WTC11 (cell line): Measurements from ENCODE around the gene PURA. TPM values are rescaled to one million over a fixed set of nuclear protein-coding genes. Genes with fewer than 3 reads are reported as not detected.

Experiments
- ATAC-seq: fragments of 200-7000 bp; cut with Tn5 transposase; 2 replicates; pipeline ENCODE4 v1.10.0; 2021; ENCODE audit warnings: mild to moderate bottlenecking, moderate library complexity
- Bru-seq: library from RNA; stranded (reverse); fragments of 400-500 nt; gene quantifications from one replicate; lab custom pipeline; 2021; lab: Mats Ljungman, UMichigan
- CTCF ChIA-PET: fragments of 300-600 bp; sonication (Branson Sonifier 250); formaldehyde crosslinking; loops from one replicate; lab custom pipeline; 2021; ENCODE audit warnings: antibody characterized with exemption; lab: Charles Lee
- POLR2A ChIA-PET: fragments of 350-600 bp; sonication (Branson Sonifier 250); formaldehyde crosslinking; loops from one replicate; lab custom pipeline; 2021; ENCODE audit warnings: antibody characterized with exemption; lab: Charles Lee
- DNase-seq: peaks from one replicate; pipeline ENCODE4 v3.0.0; 2021; ENCODE audit warnings: low spot score
- H3K27ac Mint-ChIP-seq: 2 replicates; pipeline ENCODE4 v1.8.0; 2021; ENCODE audit warnings: mixed read lengths
- H3K27me3 Mint-ChIP-seq: 2 replicates; pipeline ENCODE4 v1.8.0; 2021; ENCODE audit warnings: low read depth, mild to moderate bottlenecking, moderate library complexity, mixed read lengths
- H3K36me3 Mint-ChIP-seq: 2 replicates; pipeline ENCODE4 v1.8.0; 2021; ENCODE audit warnings: mixed read lengths
- H3K4me1 Mint-ChIP-seq: 2 replicates; pipeline ENCODE4 v1.8.0; 2022; ENCODE audit warnings: mixed read lengths
- H3K4me3 Mint-ChIP-seq: 2 replicates; pipeline ENCODE4 v1.8.0; 2021; ENCODE audit warnings: mild to moderate bottlenecking, moderate library complexity, mixed read lengths
- H3K9me3 Mint-ChIP-seq: 2 replicates; pipeline ENCODE4 v1.8.0; 2021; ENCODE audit warnings: mixed read lengths
- E2F4 ChIP-seq: sonication (generic); formaldehyde crosslinking; IDR thresholded peaks from 2 replicates; pipeline ENCODE4 v1.8.1; 2022; ENCODE audit warnings: low read depth, mild to moderate bottlenecking, moderate library complexity, missing genetic modification reagents, borderline replicate concordance
- ELF4 ChIP-seq: sonication (generic); formaldehyde crosslinking; IDR thresholded peaks from 2 replicates; pipeline ENCODE4 v1.8.1; 2022; ENCODE audit warnings: low read depth, mild to moderate bottlenecking, moderate library complexity, missing genetic modification reagents
- ERG ChIP-seq: fragments of 250-450 bp; sonication (Bioruptor Pico); IDR thresholded peaks from 2 replicates; pipeline ENCODE4 v1.8.0; 2021; ENCODE audit warnings: mild to moderate bottlenecking
- ETV6 ChIP-seq: sonication (generic); formaldehyde crosslinking; IDR thresholded peaks from 2 replicates; pipeline ENCODE4 v1.8.1; 2022; ENCODE audit warnings: mild to moderate bottlenecking, missing genetic modification reagents
- FOXK1 ChIP-seq: sonication (generic); formaldehyde crosslinking; IDR thresholded peaks from 2 replicates; pipeline ENCODE4 v1.8.0; 2022; ENCODE audit warnings: mild to moderate bottlenecking, moderate library complexity, missing genetic modification reagents
- HMGXB4 ChIP-seq: sonication (generic); formaldehyde crosslinking; IDR thresholded peaks from 2 replicates; pipeline ENCODE4 v1.8.1; 2023; ENCODE audit warnings: mild to moderate bottlenecking, moderate library complexity, missing genetic modification reagents
- JUN ChIP-seq: sonication (generic); formaldehyde crosslinking; IDR thresholded peaks from 2 replicates; pipeline ENCODE4 v1.8.0; 2023; ENCODE audit warnings: mild to moderate bottlenecking, missing genetic modification reagents
- MXD4 ChIP-seq: fragments of 250-450 bp; sonication (Bioruptor Pico); IDR thresholded peaks from 2 replicates; pipeline ENCODE4 v1.8.0; 2021; ENCODE audit warnings: mild to moderate bottlenecking, moderate library complexity, borderline replicate concordance
- NFATC4 ChIP-seq: fragments of 250-450 bp; sonication (Bioruptor Pico); IDR thresholded peaks from 2 replicates; pipeline ENCODE4 v1.9.0; 2021; ENCODE audit warnings: mild to moderate bottlenecking
- NFE2L1 ChIP-seq: sonication (generic); formaldehyde crosslinking; IDR thresholded peaks from 2 replicates; pipeline ENCODE4 v1.8.1; 2023; ENCODE audit warnings: missing genetic modification reagents
- PRDM15 ChIP-seq: sonication (generic); formaldehyde crosslinking; IDR thresholded peaks from 2 replicates; pipeline ENCODE4 v1.8.0; 2022; ENCODE audit warnings: missing genetic modification reagents
- PRRX2 ChIP-seq: fragments of 250-450 bp; sonication (Bioruptor Pico); IDR thresholded peaks from 2 replicates; pipeline ENCODE4 v1.8.0; 2021; ENCODE audit warnings: mild to moderate bottlenecking
- RORB ChIP-seq: fragments of 250-450 bp; sonication (Bioruptor Pico); IDR thresholded peaks from 2 replicates; pipeline ENCODE4 v1.9.0; 2021; ENCODE audit warnings: mild to moderate bottlenecking
- SMAD3 ChIP-seq: sonication (generic); formaldehyde crosslinking; IDR thresholded peaks from 2 replicates; pipeline ENCODE4 v1.8.0; 2022; ENCODE audit warnings: missing genetic modification reagents, mild to moderate bottlenecking, borderline replicate concordance
- STAT6 ChIP-seq: sonication (generic); formaldehyde crosslinking; conservative IDR thresholded peaks from 2 replicates; pipeline ENCODE4 v1.8.1; 2023; ENCODE audit warnings: mild to moderate bottlenecking, low read depth, missing genetic modification reagents, moderate library complexity
- TP53 ChIP-seq: sonication (generic); formaldehyde crosslinking; IDR thresholded peaks from 2 replicates; pipeline ENCODE4 v1.8.1; 2023; ENCODE audit warnings: mild to moderate bottlenecking, missing genetic modification reagents
- USF1 ChIP-seq: sonication (generic); formaldehyde crosslinking; IDR thresholded peaks from 2 replicates; pipeline ENCODE4 v1.8.0; 2022; ENCODE audit warnings: mild to moderate bottlenecking, missing genetic modification reagents
- USF2 ChIP-seq: sonication (generic); formaldehyde crosslinking; IDR thresholded peaks from 2 replicates; pipeline ENCODE4 v1.8.1; 2023; ENCODE audit warnings: mild to moderate bottlenecking, missing genetic modification reagents, moderate library complexity
- ZBTB43 ChIP-seq: sonication (generic); formaldehyde crosslinking; IDR thresholded peaks from 2 replicates; pipeline ENCODE4 v1.8.1; 2023; ENCODE audit warnings: mild to moderate bottlenecking, missing genetic modification reagents
- ZNF263 ChIP-seq: sonication (generic); formaldehyde crosslinking; IDR thresholded peaks from 2 replicates; pipeline ENCODE4 v1.8.1; 2022; ENCODE audit warnings: low read depth, mild to moderate bottlenecking, moderate library complexity, missing genetic modification reagents
- ZNF396 ChIP-seq: fragments of 250-450 bp; sonication (Bioruptor Pico); IDR thresholded peaks from 2 replicates; pipeline ENCODE4 v1.8.0; 2021; ENCODE audit warnings: mild to moderate bottlenecking, moderate library complexity, borderline replicate concordance
- ZNF423 ChIP-seq: fragments of 250-450 bp; sonication (Bioruptor Pico); IDR thresholded peaks from 2 replicates; pipeline ENCODE4 v2.1.2; 2022; ENCODE audit warnings: mild to moderate bottlenecking, moderate library complexity
- long read RNA-seq, 3 experiments: library from RNA in 1 of 3; library from capped mRNA in 1 of 3; library from polyadenylated mRNA in 1 of 3; unstranded in 2 of 3; stranded (forward) in 1 of 3; transcript quantifications; one replicate each; pipeline ENCODE4 v2.0.0, GENCODE V29; 2021
- total RNA-seq: library from RNA; stranded (reverse); gene quantifications from 3 replicates; pipeline ENCODE4 v1.2.3, GENCODE V29; 2021

Gene PURA
- total RNA-seq (6.0 to 9.0 TPM (median 6.4 TPM) in 3 replicates), Bru-seq, nascent RNA (percentile 88 among the genes with signal in this experiment)
- long read RNA-seq, experiment 1, full-length matches to known transcripts, result 23 of 29 reads
- long read RNA-seq, experiment 1, partial matches to known transcripts, result 0 of 29 reads
- long read RNA-seq, experiment 1, other reads (novel, unspliced or antisense), result 6 of 29 reads
- long read RNA-seq, experiment 2, full-length matches to known transcripts, result 18 of 19 reads
- long read RNA-seq, experiment 2, partial matches to known transcripts, result 0 of 19 reads
- long read RNA-seq, experiment 2, other reads (novel, unspliced or antisense), result 1 of 19 reads
- long read RNA-seq, experiment 3, full-length matches to known transcripts, result 3 of 3 reads
- long read RNA-seq, experiment 3, partial matches to known transcripts, result 0 of 3 reads
- long read RNA-seq, experiment 3, other reads (novel, unspliced or antisense), result 0 of 3 reads

GRCh38 chr5:140113699-140114263, at the start of gene PURA:
TSS of gene PURA (plus strand) at chr5:140114109. CDS start at chr5:140114182, 73 bp downstream.
- Mint-ChIP-seq H3K4me1 (peaks cover 73% of the 10 kb centered on the region), H3K4me3 (peak within 1 kb of the TSS; percentile 86), H3K27me3 (peaks cover 77% of the 10 kb centered on the region), H3K9me3 (no peaks in the 10 kb centered on the region), H3K36me3 (no peaks in the 10 kb centered on the region), H3K27ac (peak within 1 kb of the TSS; percentile 73; the same call in 1 of the 2 replicates)
- DNase-seq (peak; percentile 96), ATAC-seq (peak; percentile 85)
- CTCF ChIA-PET, result interaction anchor here (0.7 to 4.5 kb wide), 7 partner anchors 31 to 245 kb away, joined by 3 to 58 read pairs (median 5); partner anchors contain the start of gene NRG2
- POLR2A ChIA-PET, result interaction anchor here (0.6 to 0.7 kb wide), 2 partner anchors 33 to 73 kb away, joined by 3 read pairs; no protein-coding TSS in a partner anchor
- TF ChIP-seq NFATC4 (CRISPR knock-in tag), result no peak
- no peak for TF ChIP-seq SMAD3 (CRISPR knock-in tag)
- peak; percentile 75 for TF ChIP-seq USF1 (CRISPR knock-in tag)
- no peak for TF ChIP-seq ZNF396 (CRISPR knock-in tag)
- no peak for TF ChIP-seq STAT6 (CRISPR knock-in tag)
- no peak for TF ChIP-seq ELF4 (CRISPR knock-in tag)
- TF ChIP-seq ZNF423, result peak; percentile 51; the same call in 1 of the 2 replicates
- TF ChIP-seq E2F4 (CRISPR knock-in tag), result no peak
- TF ChIP-seq TP53, result 0 out of 2 replicates have a peak, but pooled peaks have one; percentile 70
- TF ChIP-seq JUN, result no peak
- no peak for TF ChIP-seq ZNF263
- no peak for TF ChIP-seq MXD4 (CRISPR knock-in tag)
- TF ChIP-seq ETV6 (CRISPR knock-in tag), result 0 out of 2 replicates have a peak, but pooled peaks have one; percentile 19
- TF ChIP-seq NFE2L1, result 0 out of 2 replicates have a peak, but pooled peaks have one; percentile 25
- TF ChIP-seq HMGXB4 (CRISPR knock-in tag), result peak; percentile 69
- TF ChIP-seq ZBTB43 (CRISPR knock-in tag), result no peak; the same call in 1 of the 2 replicates
- no peak for TF ChIP-seq PRDM15
- TF ChIP-seq PRRX2 (CRISPR knock-in tag), result no peak
- no peak for TF ChIP-seq ERG (CRISPR knock-in tag)
- peak; percentile 73; the same call in 1 of the 2 replicates for TF ChIP-seq FOXK1 (CRISPR knock-in tag)
- TF ChIP-seq USF2 (CRISPR knock-in tag), result peak; percentile 91
- TF ChIP-seq RORB (CRISPR knock-in tag), result no peak
